ENCODE data around the gene ACAT2. TPM values are rescaled to one million over a fixed set of nuclear protein-coding genes. Genes with fewer than 3 reads are reported as not detected.
"Not testable (repeated sequence)": the region's sequence is repeated elsewhere in the genome, so short reads cannot be mapped to it uniquely, and the experiment has no call there.

ACAT2 gene
- total and polyA plus RNA-seq, 11 donors: 1.3 to 18.1 (median 7.3) TPM

GRCh38 chr6:159719287-159719686, 42.6 kb upstream of the ACAT2 start:
- intact Hi-C loops (cut with DNase I): no loop called here
- 93 to 97% (median 97%) methylated on average over 7 of the region's 7 CpGs for WGBS, 4 donors

GRCh38 chr6:159720708-159721107, 41.1 kb upstream of the ACAT2 start:
- intact Hi-C loops (cut with DNase I): no loop called here
- DNase-seq: no peak
- TF ChIP-seq CTCF (IDR thresholded peaks at IDR 0.05) (peak; percentile 22 to 55 (median 32)), POLR2A (IDR thresholded peaks at IDR 0.05) (no peak)

More at GRCh38 chr6:159719287-159719686, 42.6 kb upstream of the ACAT2 start:
- no peak for DNase-seq
- no peak for ATAC-seq
- Histone ChIP-seq H3K9me3 (no peaks in the 10 kb centered on the region), H3K27me3 (no peaks in the 10 kb centered on the region), H3K27ac (no peak overlapping the region), H3K4me3 (no peak overlapping the region), H3K4me1 (peaks cover 4 to 39% (median 22%) of the 10 kb centered on the region in 12 donors), H3K36me3 (peaks cover 0 to 8% (median 0%) of the 10 kb centered on the region in 9 donors)
- TF ChIP-seq POLR2A (IDR thresholded peaks at IDR 0.05) (no peak), CTCF (IDR thresholded peaks at IDR 0.05) (no peak)

GRCh38 chr6:159721981-159722380, 39.9 kb upstream of the ACAT2 start:
- H3K27me3 ChIP-seq; H3K9me3 ChIP-seq; H3K4me3 ChIP-seq; ATAC-seq; H3K36me3 ChIP-seq; DNase-seq; H3K27ac ChIP-seq; intact Hi-C loops (cut with DNase I): not testable (repeated sequence)
- WGBS, 4 donors: 94 to 99% (median 96%) methylated on average over 3 of the region's 3 CpGs
- peaks cover 0 to 29% (median 13%) of the 10 kb centered on the region in 12 donors for H3K4me1 ChIP-seq

More at GRCh38 chr6:159720708-159721107, 41.1 kb upstream of the ACAT2 start:
- no peaks in the 10 kb centered on the region for H3K27me3 ChIP-seq
- peaks cover 4 to 34% (median 19%) of the 10 kb centered on the region in 12 donors for H3K4me1 ChIP-seq
- H3K36me3 ChIP-seq: peaks cover 0 to 8% (median 0%) of the 10 kb centered on the region in 9 donors
- ATAC-seq: no peak
- WGBS, 4 donors: 69 to 79% (median 72%) methylated on average over 7 of the region's 7 CpGs
- H3K9me3 ChIP-seq: no peaks in the 10 kb centered on the region
- no peak overlapping the region for H3K4me3 ChIP-seq
- no peak overlapping the region for H3K27ac ChIP-seq

- intact Hi-C loops (cut with DNase I): no loop called here
- no peak for DNase-seq
Observed at GRCh38 chr6:159722655-159723054, 39.2 kb upstream of the ACAT2 start.

More at GRCh38 chr6:159722655-159723054, 39.2 kb upstream of the ACAT2 start:
- Histone ChIP-seq H3K27me3 (no peaks in the 10 kb centered on the region), H3K36me3 (peaks cover 0 to 8% (median 0%) of the 10 kb centered on the region in 9 donors), H3K4me1 (peaks cover 0 to 22% (median 10%) of the 10 kb centered on the region in 12 donors), H3K9me3 (no peaks in the 10 kb centered on the region), H3K4me3 (no peak overlapping the region), H3K27ac (no peak overlapping the region)
- no peak for ATAC-seq
- no peak for TF ChIP-seq POLR2A (IDR thresholded peaks at IDR 0.05)
- no peak for TF ChIP-seq CTCF (IDR thresholded peaks at IDR 0.05)

Measured in heart left ventricle (tissue), 16 donors.